ENCODE results near the gene PDCD4.

Gene PDCD4

DNA sequence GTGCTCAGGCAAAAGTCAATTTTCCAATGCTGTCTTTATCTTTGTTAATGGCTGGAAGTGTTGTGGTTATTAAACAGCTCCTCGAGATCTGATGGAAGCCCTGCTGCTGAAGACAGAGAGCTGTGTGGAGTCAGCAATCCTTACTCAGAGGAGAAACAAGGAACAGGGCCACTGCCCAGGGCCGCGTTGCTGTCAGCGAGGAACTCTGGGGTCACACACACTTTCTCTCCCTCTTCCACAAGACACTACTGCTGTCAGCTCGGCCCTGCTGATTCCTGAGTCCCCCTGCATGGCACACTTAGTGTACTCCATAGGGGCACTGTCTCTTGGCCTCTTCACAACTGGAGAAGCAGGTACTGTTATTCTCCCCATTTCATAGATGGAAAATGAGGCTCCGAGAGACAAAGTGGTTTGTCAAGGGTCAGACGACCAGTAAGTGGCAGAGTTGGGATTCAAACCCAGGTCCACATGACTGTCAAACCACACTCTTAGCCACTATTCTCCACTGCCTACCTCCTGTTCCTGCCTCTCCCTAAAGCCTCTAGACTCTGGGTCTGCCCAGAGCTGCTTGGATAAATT, 29.3 kb upstream of the PDCD4 start:
- DNase-seq (ENCODE audit: low read depth in 2 of 2): no peak

DNA sequence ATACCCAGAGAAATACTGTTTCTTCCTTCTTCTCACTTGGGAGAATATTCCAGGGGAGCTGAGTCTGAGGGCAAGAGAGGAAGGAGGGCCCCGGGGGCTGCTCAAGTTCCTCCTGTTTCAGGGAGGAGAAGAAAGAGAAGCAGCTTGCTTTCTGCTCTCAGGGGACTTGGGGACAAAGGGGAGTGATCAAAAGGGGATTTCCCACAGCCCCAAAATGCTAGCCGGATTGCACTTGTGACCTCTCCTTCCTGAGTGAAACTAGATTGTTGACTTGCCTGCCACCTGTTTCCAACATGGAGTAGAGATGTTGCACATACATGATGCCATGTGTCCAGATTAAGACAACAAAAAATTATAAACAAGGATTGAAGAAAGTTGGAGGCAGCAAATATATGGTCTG, 28.7 kb upstream of the PDCD4 start:
- no peak for DNase-seq (ENCODE audit: low read depth in 2 of 2)

DNA sequence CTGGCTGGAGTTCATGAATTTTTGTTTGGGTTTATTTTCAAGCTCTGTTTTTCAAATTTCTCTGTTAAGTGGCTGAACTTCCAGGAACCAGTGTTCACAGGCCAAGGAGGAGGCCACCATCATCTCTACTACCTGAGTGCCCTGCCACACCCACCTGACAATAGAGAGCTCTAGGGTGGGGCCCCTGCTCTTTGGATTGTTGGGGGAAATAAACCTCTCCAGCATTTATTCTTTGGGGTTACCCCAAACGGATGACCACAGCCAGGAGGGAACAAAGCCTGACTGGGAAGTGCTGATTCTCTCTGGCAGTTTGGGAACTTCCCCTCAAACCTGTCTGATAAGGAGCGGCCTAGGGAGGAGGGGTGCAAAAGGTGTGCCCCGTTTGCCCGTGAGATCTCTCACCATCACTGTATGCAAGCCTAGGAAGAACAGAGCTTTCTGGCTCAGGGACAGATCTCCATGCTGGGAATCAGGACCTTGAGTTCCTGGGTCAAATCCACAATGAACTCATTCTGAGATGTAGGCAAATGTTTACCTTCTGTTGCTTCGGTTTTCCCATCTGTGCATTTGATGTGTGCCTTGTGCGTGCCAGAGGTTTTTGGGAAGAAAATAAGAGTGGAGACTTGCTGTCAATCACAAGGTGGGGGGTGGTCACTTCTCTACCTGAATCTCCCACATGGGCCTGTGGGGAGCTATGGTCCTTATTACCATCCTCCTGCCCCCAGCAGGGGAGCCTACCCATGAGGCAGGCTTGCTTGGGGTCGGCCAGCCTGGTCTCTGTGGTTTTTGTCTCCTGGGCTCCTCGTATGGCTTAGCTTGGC, 27.7 kb upstream of the PDCD4 start:
- DNase-seq (ENCODE audit: low read depth in 2 of 2): no peak

DNA sequence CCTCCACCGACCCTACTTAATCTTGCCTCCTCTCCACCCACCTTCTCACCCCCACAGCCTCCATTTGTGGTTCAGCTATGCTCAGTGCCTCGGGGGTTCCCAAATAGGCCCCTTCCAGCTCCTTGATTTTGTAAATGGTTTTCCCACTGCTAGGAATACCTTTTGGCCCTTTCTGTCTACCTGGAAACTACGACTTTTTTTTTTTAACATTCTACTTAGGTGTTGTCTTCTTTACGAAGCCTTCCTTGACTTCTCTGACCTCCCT, 27.2 kb upstream of the PDCD4 start:
- DNase-seq (ENCODE audit: low read depth in 2 of 2): no peak

DNA sequence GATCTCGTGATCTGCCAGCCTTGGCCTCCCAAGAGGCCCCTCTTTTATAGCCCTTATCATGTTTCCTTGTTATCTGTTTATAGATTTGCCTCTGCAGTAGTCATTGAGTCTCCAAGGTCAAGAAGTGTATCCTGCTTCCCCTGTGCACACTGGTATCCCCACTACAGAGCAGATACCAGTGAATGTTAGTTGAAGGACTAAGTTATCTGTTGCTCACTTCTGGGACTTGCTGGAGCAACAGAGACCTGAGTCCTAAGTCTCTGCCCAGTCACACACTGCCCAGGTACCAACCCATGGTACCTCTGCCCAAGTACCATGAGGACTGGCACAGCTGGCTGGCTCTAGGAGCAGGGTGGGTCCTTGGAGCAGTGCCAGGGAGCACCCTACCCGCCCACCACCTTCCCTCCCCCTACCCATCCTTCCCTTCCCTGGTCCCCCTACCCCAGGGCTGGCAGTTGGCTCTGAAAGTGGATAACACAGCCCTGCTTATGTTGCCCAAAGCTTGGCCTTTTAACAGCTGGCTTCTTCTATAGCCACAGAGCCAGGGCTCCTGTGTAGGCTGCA, 26.5 kb upstream of the PDCD4 start:
- no peak for DNase-seq (ENCODE audit: low read depth in 2 of 2)

DNA sequence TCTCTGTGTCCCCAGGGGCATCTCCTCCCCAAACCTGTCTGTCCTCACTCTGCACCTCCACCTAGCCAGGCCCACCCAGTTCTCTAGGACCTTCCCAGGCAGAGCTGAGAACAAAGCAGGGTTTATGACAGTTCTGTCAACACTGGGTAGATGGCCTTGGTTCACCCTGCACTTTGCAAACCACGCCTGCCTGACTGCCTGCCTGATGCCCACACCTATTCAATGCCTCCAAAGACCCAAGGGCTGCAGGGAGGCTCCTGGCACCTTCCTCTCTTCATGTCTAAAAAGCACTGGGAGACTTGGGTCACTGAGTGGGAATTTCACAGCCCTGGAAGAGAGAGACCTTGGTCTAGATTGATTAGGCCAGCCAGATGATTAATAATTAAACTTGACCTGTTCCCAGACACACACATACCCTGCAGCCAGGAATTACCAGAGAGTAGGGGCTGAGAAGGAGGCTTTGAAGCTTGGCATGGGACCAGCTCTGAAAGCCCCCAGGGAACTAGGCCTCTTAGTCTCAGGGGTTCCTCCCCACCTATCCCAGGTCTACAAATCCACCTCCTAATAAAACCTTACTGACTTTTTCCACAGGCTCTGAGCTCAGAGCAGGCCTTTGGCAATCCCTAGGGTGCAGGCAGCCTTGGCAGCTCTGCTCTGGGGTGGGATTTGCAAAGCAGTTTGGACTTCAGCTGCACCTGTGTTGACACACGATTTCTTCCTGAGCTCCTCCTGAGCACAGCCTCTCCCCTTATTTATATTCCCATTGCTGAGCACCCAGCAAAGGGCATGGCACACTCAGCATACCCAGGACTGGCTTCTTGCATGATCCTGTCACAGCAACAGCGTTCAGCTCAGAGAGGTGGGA, 25.7 kb upstream of the PDCD4 start:
- no peak for DNase-seq (ENCODE audit: low read depth in 2 of 2)

DNA sequence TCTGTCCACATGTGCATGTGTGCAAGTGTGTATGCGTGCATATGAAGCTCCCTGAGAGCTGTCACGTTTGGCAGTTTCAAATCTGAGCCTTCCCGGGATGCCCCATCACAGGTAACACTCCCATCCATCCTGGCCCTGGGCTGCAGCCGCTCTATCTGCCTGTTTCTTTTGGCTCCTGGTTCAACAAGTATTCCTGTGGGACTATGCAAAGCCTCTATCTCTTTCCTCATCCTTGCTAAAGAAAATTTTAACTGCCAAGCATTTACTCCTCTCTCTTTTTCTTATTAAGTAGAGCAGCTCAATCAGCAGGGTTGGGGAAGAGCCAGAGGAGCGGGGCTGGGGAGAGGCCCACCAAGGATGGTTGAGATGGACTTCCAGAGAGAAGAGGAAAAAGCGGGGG, 24.4 kb upstream of the PDCD4 start:
- DNase-seq (ENCODE audit: low read depth in 2 of 2): no peak

DNA sequence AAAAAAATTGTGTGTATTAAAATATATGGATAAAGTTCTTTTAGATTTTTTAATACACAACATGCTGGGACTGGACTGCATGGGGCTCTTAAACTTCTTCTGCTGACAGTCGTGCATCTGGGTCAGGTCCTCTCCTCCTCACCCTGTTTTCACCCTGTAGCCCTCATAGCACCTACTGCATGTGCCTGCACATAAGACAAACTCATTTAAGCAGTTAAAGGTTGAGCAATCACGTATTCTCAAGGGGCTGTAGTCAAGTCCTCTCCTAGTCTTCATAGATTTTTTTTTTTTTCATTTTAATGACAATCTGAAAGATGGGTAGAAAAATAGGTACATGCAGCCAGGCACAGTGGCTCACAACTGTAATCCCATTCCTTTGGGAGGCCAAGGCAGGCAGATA, 23.6 kb upstream of the PDCD4 start:
- DNase-seq (ENCODE audit: low read depth in 2 of 2): no peak

DNA sequence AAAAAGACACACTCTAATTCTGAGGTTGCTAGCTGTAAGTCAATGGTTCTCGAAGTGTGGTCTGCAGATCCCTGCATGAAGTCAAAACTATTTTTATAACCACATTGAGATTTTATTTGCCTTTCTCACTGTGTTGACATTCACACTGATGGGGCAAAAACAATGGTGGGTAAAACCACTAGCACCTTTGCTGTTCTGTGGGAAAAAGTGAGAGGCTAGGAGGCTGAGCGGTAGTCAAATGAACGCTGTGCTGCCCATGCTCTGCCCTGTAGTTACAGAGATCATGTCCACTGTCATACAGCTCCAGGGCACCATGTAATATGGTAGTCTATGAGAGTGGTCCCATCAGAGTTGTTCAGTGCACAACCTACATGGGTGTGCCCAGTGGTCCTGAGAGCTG, 21.6 kb upstream of the PDCD4 start:
- DNase-seq (ENCODE audit: low read depth in 2 of 2): no peak

DNA sequence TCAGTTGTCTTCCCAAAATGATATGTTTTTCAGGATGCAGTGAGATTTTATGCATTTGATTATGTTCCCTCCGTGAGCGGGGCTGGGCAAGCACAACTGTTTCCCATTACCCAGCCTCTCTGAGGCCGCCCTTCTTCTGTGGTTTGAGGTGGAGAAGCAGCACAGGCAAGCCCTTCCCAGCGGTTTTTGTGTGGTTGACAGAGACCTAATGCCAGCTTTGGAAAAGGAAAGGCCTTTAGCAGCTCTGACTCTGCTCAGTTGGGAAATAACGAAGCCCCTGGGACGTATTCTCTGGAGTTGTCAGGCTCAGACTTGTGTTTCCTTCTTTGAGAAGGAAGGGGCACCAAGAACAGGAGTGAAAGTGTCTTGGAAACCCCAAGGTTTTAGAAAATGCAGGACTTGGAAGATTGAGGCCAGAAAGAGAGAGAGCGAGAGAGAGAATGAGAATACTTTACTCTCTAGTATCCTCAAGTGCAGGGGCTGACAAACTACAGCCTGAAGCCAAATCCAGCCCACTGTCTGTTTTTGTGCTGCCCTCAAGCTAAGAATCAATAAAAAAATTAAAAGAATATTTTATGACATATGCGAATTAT, 20.6 kb upstream of the PDCD4 start:
- no peak for DNase-seq (ENCODE audit: low read depth in 2 of 2)

DNA sequence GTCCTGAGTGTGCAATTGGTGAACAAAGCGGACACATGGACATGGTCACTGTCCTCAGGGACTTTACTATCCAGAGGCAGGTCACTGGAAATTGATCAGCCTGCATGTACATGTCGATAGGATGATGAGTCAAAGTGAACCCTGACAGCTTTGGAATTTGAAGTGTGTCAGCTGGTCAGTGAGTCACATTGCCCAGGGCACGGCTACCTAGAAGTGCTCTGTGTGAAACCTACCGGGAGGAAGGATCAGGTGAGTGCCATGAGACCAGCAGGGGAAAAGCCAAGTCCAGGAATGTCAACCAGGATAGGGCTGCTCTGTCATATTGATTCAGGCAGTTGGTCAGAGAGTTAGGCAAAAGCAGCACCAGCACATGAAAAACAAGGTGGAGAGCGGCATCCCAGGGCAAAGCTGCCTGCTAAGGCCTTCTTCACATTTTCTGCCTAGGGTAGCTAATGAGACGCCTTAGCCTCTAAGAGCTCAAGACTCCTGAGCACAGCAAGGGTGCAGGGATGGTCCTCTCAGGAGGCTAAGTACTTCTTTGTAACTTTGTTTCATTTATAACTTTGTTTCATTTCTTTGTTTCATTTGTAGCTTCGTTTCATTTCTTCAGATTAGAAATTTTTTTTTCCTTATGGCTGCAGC, 19.4 kb upstream of the PDCD4 start:
- DNase-seq (ENCODE audit: low read depth in 2 of 2): no peak

DNA sequence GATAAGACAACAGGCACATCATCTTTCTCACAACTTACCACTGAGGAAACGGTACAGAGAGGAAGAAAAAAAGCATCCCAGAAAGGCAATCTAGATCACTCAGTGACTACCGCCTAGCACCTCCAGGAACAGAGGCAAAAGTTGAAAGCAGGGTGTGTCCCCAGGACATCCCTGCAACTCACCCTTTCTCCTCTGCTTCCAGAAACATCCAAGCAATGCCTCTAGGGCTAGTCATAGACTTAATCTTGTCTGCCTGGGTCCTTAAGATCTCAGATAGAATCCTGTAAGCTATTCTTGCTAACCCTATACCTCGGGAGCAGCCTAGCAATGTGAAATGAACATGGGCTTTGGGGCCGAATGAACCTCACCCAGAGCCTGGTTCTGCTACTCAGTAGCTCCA, 18.8 kb upstream of the PDCD4 start:
- DNase-seq (ENCODE audit: low read depth in 2 of 2): no peak

DNA sequence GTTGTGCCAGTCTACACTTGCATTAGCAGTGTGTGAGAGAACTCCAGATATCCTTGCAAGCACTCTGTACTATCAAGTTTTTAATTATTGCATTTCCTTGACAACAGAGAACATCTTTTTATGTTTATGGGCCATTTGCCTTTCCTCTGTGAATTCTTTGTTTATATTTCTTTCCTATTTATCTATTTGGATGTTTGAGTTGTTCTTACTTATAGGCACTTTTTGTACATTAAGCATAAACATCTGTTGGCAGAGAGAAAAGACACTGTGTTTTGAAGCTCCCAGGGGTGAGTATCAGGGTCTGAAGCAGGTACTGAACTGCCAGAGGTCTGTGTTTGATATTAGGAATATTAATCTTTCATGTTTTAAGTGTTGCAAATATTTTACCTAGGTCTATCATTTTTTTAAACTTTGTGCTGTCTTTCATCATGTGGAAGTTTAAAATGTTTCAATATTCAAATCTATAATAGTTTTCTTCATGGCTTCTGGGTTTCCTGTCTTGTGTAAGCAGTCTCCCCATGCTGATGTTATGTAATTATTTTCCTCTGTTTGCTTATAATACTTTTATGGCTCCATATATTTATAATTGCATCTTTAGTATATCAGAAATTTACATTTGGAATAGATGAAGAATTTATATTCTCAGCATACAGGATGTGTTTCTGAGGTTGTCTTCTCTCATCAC, 17.7 kb upstream of the PDCD4 start:
- no peak for DNase-seq (ENCODE audit: low read depth in 2 of 2)

DNA sequence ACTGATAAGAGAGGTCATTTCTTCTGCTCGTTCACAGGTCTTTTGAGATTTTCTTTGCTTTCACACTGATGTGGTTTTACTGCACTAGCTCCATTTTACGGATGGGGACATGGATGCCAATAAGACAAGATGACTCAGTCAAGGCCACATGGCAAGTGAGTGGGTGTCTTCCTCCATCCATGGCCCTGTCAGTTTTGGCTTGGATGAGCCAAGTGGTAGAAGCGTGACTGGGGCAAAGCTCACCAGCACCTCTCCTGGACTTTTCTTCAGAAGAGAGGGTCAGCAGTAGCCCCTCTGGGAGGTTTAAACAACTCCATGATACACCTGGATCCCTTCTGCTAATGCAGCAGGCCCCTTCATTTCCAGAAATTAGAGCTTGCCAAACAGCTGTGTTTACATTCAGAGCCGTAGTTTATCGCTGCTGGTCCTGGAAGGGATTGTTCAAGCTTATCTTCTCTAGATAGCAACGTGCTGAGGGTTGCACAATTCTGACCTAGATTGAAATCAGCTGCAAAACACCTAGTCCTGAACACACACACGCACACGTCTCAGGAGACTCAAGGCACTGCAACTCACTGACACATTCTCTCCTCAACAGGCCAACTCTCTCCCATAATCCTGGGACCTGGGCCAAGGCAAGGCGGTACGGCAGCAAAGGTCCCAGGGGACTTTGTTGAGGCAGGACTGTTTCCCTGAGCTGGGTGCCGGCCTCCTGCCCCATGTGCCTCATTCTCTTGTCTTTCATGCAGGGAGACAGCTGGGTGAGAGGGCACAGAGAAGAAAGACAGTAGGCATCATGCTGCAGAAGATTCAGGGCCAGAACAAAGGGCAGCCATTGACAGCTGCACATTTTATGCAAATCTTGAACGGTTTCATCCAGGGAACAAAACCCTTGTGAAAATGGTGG, 14.2 kb upstream of the PDCD4 start:
- DNase-seq (ENCODE audit: low read depth in 2 of 2): no peak

DNA sequence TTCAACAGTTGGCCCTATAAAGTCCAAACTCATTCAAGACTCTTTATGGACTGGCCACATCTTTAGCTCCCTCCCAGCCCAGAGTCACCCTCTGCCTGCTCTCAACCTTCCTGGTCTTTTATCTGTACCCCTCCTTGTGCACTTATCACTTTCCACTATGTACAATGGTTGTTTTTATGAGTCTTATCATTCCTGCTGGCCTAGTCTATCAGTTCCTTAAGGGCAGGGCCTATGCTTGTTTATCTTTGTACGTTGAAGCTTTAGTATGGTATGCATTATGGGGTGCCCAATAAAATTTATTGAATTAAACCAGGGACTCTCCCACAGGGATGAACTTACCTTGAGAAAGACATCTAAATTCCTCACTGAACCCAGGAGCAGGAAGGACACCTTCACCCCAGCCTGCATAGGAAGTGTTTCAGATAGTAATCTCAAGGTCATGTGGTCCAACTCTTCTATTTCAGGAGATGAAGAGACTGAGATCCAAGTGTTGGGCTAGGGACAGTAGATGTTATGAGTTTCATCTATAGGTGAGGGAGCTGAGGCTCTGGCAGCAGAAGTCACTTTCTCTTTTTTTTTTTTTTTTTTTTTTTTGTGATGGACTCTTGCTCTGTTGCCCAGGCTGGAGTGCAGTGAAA, 13.3 kb upstream of the PDCD4 start:
- no peak for DNase-seq (ENCODE audit: low read depth in 2 of 2)

DNA sequence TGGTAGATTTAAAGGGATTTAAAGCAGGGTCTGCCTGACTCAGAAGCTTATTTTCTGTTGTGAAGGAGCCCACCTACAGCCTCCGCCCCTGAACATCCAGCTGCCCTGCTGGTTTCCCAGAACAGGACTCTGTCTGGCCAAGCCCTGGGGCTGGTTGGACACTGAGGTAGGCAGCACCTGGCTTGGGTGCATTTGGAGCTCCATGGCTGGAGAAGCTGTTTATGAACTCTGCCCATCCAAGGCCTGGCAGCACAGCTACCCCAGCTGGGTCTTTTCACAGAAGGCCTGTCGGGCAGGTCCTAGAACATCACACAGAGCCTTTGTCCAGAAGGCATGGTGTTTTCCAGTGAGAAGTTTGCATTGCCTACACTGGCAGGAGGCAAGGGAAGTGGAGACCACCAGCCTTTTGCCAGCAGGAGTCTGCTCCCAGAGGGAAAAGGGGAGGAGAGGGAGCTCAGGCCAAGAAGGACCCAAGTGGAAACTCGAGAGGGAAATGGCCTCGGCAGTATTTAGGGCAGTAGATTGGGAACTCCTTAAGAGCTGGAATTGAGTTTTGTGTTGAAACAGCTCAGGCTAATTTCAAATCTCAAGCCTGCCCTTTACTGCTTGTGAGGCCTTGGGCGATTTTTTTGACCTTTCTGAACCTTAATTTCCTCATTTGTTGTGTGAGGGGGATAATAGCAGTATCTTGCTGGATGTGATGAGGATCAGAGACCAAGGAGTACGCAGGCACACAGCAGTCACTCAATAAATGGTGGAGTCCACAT, 12.3 kb upstream of the PDCD4 start:
- DNase-seq (ENCODE audit: low read depth in 2 of 2): no peak

DNA sequence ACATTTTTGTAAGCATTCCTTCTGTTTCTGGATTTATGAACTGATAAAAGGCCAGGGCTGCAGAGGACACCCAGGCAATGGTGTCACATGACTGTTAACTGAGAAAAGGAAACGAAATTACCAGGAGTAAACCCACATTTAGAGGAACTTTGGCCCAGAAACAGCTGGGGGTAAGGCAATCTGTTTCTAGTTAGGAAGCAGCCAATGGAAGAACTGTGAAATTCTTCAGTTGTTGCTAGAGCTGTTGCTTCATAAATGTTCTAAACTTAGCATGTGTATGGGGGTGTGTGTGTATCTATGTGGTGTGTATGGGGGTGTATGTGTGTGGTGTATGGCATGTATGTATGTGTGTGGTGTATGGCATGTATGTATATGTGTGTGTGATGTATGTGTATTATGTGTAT, 11.8 kb upstream of the PDCD4 start:
- no peak for DNase-seq (ENCODE audit: low read depth in 2 of 2)

DNA sequence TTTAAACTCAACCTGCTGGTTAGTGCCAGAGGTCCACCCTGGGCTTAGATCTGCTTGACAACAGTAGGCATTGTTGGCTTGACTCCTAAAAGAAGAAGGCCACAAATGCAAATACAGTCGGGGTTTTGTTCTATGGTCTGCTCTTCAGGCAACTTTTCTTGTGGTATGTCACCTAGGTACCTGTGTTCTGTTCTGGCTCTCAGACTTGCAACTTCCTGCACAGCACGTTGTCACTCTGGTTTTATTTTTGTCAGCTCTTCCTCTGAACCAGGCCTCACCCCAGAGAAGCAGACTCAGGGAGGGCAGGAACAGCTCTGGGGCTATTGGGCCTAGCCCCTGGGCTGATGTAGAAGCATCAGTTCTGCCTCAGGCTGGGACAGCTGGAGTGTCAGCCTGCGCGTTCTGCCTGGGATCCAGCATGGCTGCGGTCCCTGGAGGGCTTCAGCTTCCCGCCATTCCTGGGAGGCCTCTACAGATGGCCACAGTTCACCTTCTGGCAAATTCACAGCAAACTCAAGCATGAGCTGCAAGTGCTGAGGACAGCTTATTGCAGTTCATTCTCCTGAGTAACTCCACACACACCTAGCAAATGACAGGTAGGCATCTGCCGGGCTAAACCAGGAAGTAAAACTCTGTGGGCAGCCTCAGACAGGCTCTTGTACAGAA, 11.0 kb upstream of the PDCD4 start:
- no peak for DNase-seq (ENCODE audit: low read depth in 2 of 2)

Measured in stimulated activated CD4-positive, alpha-beta T cell treated with anti-CD3 and anti-CD28 coated beads, Interleukin-1b, Interleukin-23, amount 100 ng/mL, for 1 hour (primary cell).